ENCODE results near the gene GRIK4. TPM values are rescaled to one million over a fixed set of nuclear protein-coding genes. Genes with fewer than 3 reads are reported as not detected.

Gene GRIK4
- total RNA-seq, 1 donor from 2014 or later: 0.52 TPM

GRCh38 chr11:120643284-120643683 is 131.7 kb downstream of the GRIK4 start:
- Histone ChIP-seq H3K9me3 (ENCODE audit: control insufficient read depth in 3 of 3, low read length in 3 of 3) (no peaks in the 10 kb centered on the region), H3K9ac (ENCODE audit: low read depth in 1 of 3, low read length in 3 of 3) (no peak overlapping the region), H3K27ac (ENCODE audit: low read depth, low read length) (no peak overlapping the region), H3K4me1 (ENCODE audit: control insufficient read depth in 3 of 3, insufficient read depth in 3 of 3, low read length in 3 of 3) (no peaks in the 10 kb centered on the region), H3K4me3 (ENCODE audit: low read length in 3 of 3) (no peak overlapping the region), H3K36me3 (ENCODE audit: control insufficient read depth in 3 of 3, insufficient read depth in 3 of 3, low read length in 3 of 3) (no peaks in the 10 kb centered on the region), H3K27me3 (ENCODE audit: control insufficient read depth in 3 of 3, insufficient read depth in 3 of 3, low read length in 3 of 3) (peaks cover 6 to 22% (median 19%) of the 10 kb centered on the region in 3 donors)

- no peaks in the 10 kb centered on the region for H3K4me1 ChIP-seq (ENCODE audit: control insufficient read depth in 3 of 3, insufficient read depth in 3 of 3, low read length in 3 of 3)
- H3K4me3 ChIP-seq (ENCODE audit: low read length in 3 of 3): peak overlapping the region in 2 of 3 donors; percentile 2 to 27
- no peaks in the 10 kb centered on the region for H3K36me3 ChIP-seq (ENCODE audit: control insufficient read depth in 3 of 3, insufficient read depth in 3 of 3, low read length in 3 of 3)
- H3K9ac ChIP-seq (ENCODE audit: low read depth in 1 of 3, low read length in 3 of 3): no peak overlapping the region
- H3K27ac ChIP-seq (ENCODE audit: low read depth, low read length): no peak overlapping the region
- H3K27me3 ChIP-seq (ENCODE audit: control insufficient read depth in 3 of 3, insufficient read depth in 3 of 3, low read length in 3 of 3): peaks cover 6 to 36% (median 19%) of the 10 kb centered on the region in 3 donors
- H3K9me3 ChIP-seq (ENCODE audit: control insufficient read depth in 3 of 3, low read length in 3 of 3): no peaks in the 10 kb centered on the region
Observed at GRCh38 chr11:120645639-120646038, 134.1 kb downstream of the GRIK4 start.

GRCh38 chr11:120646206-120646605 is 134.7 kb downstream of the GRIK4 start:
- Histone ChIP-seq H3K9me3 (ENCODE audit: control insufficient read depth in 3 of 3, low read length in 3 of 3) (no peaks in the 10 kb centered on the region), H3K27me3 (ENCODE audit: control insufficient read depth in 3 of 3, insufficient read depth in 3 of 3, low read length in 3 of 3) (peaks cover 6 to 36% (median 19%) of the 10 kb centered on the region in 3 donors), H3K4me1 (ENCODE audit: control insufficient read depth in 3 of 3, insufficient read depth in 3 of 3, low read length in 3 of 3) (no peaks in the 10 kb centered on the region), H3K9ac (ENCODE audit: low read depth in 1 of 3, low read length in 3 of 3) (no peak overlapping the region), H3K27ac (ENCODE audit: low read depth, low read length) (no peak overlapping the region), H3K4me3 (ENCODE audit: low read length in 3 of 3) (no peak overlapping the region), H3K36me3 (ENCODE audit: control insufficient read depth in 3 of 3, insufficient read depth in 3 of 3, low read length in 3 of 3) (no peaks in the 10 kb centered on the region)

- H3K27me3 ChIP-seq (ENCODE audit: control insufficient read depth in 3 of 3, insufficient read depth in 3 of 3, low read length in 3 of 3): peaks cover 6 to 35% (median 19%) of the 10 kb centered on the region in 3 donors
Observed at GRCh38 chr11:120647681-120648080, 136.1 kb downstream of the GRIK4 start.

GRCh38 chr11:120648771-120649170 is 137.2 kb downstream of the GRIK4 start:
- Histone ChIP-seq H3K9me3 (ENCODE audit: control insufficient read depth in 3 of 3, low read length in 3 of 3) (no peaks in the 10 kb centered on the region), H3K27ac (ENCODE audit: low read depth, low read length) (no peak overlapping the region), H3K9ac (ENCODE audit: low read depth in 1 of 3, low read length in 3 of 3) (no peak overlapping the region), H3K27me3 (ENCODE audit: control insufficient read depth in 3 of 3, insufficient read depth in 3 of 3, low read length in 3 of 3) (peaks cover 6 to 37% (median 19%) of the 10 kb centered on the region in 3 donors), H3K4me3 (ENCODE audit: low read length in 3 of 3) (no peak overlapping the region), H3K36me3 (ENCODE audit: control insufficient read depth in 3 of 3, insufficient read depth in 3 of 3, low read length in 3 of 3) (no peaks in the 10 kb centered on the region), H3K4me1 (ENCODE audit: control insufficient read depth in 3 of 3, insufficient read depth in 3 of 3, low read length in 3 of 3) (no peaks in the 10 kb centered on the region)

More at GRCh38 chr11:120647681-120648080, 136.1 kb downstream of the GRIK4 start:
- H3K9ac ChIP-seq (ENCODE audit: low read depth in 1 of 3, low read length in 3 of 3): no peak overlapping the region
- H3K9me3 ChIP-seq (ENCODE audit: control insufficient read depth in 3 of 3, low read length in 3 of 3): no peaks in the 10 kb centered on the region
- no peaks in the 10 kb centered on the region for H3K4me1 ChIP-seq (ENCODE audit: control insufficient read depth in 3 of 3, insufficient read depth in 3 of 3, low read length in 3 of 3)
- H3K4me3 ChIP-seq (ENCODE audit: low read length in 3 of 3): no peak overlapping the region
- no peaks in the 10 kb centered on the region for H3K36me3 ChIP-seq (ENCODE audit: control insufficient read depth in 3 of 3, insufficient read depth in 3 of 3, low read length in 3 of 3)
- H3K27ac ChIP-seq (ENCODE audit: low read depth, low read length): no peak overlapping the region

GRCh38 chr11:120649316-120649715 is 137.8 kb downstream of the GRIK4 start:
- Histone ChIP-seq H3K4me1 (ENCODE audit: control insufficient read depth in 3 of 3, insufficient read depth in 3 of 3, low read length in 3 of 3) (no peaks in the 10 kb centered on the region), H3K27ac (ENCODE audit: low read depth, low read length) (no peak overlapping the region), H3K36me3 (ENCODE audit: control insufficient read depth in 3 of 3, insufficient read depth in 3 of 3, low read length in 3 of 3) (no peaks in the 10 kb centered on the region), H3K27me3 (ENCODE audit: control insufficient read depth in 3 of 3, insufficient read depth in 3 of 3, low read length in 3 of 3) (peaks cover 6 to 36% (median 19%) of the 10 kb centered on the region in 3 donors), H3K9ac (ENCODE audit: low read depth in 1 of 3, low read length in 3 of 3) (no peak overlapping the region), H3K9me3 (ENCODE audit: control insufficient read depth in 3 of 3, low read length in 3 of 3) (no peaks in the 10 kb centered on the region), H3K4me3 (ENCODE audit: low read length in 3 of 3) (no peak overlapping the region)

GRCh38 chr11:120651396-120651795 is 139.8 kb downstream of the GRIK4 start:
- Histone ChIP-seq H3K36me3 (ENCODE audit: control insufficient read depth in 3 of 3, insufficient read depth in 3 of 3, low read length in 3 of 3) (no peaks in the 10 kb centered on the region), H3K27ac (ENCODE audit: low read depth, low read length) (no peak overlapping the region), H3K9ac (ENCODE audit: low read depth in 1 of 3, low read length in 3 of 3) (no peak overlapping the region), H3K9me3 (ENCODE audit: control insufficient read depth in 3 of 3, low read length in 3 of 3) (no peaks in the 10 kb centered on the region), H3K4me1 (ENCODE audit: control insufficient read depth in 3 of 3, insufficient read depth in 3 of 3, low read length in 3 of 3) (no peaks in the 10 kb centered on the region), H3K4me3 (ENCODE audit: low read length in 3 of 3) (no peak overlapping the region), H3K27me3 (ENCODE audit: control insufficient read depth in 3 of 3, insufficient read depth in 3 of 3, low read length in 3 of 3) (peaks cover 0 to 24% (median 9%) of the 10 kb centered on the region in 3 donors)

- Histone ChIP-seq H3K27ac (ENCODE audit: low read depth, low read length) (no peak overlapping the region), H3K36me3 (ENCODE audit: control insufficient read depth in 3 of 3, insufficient read depth in 3 of 3, low read length in 3 of 3) (no peaks in the 10 kb centered on the region), H3K9ac (ENCODE audit: low read depth in 1 of 3, low read length in 3 of 3) (no peak overlapping the region), H3K9me3 (ENCODE audit: control insufficient read depth in 3 of 3, low read length in 3 of 3) (no peaks in the 10 kb centered on the region), H3K4me1 (ENCODE audit: control insufficient read depth in 3 of 3, insufficient read depth in 3 of 3, low read length in 3 of 3) (no peaks in the 10 kb centered on the region), H3K27me3 (ENCODE audit: control insufficient read depth in 3 of 3, insufficient read depth in 3 of 3, low read length in 3 of 3) (peaks cover 0 to 24% (median 9%) of the 10 kb centered on the region in 3 donors), H3K4me3 (ENCODE audit: low read length in 3 of 3) (no peak overlapping the region)
Observed at GRCh38 chr11:120651836-120652235, 140.3 kb downstream of the GRIK4 start.

- Histone ChIP-seq H3K4me3 (ENCODE audit: low read length in 3 of 3) (no peak overlapping the region), H3K9ac (ENCODE audit: low read depth in 1 of 3, low read length in 3 of 3) (no peak overlapping the region), H3K9me3 (ENCODE audit: control insufficient read depth in 3 of 3, low read length in 3 of 3) (no peaks in the 10 kb centered on the region), H3K4me1 (ENCODE audit: control insufficient read depth in 3 of 3, insufficient read depth in 3 of 3, low read length in 3 of 3) (no peaks in the 10 kb centered on the region), H3K27ac (ENCODE audit: low read depth, low read length) (no peak overlapping the region), H3K27me3 (ENCODE audit: control insufficient read depth in 3 of 3, insufficient read depth in 3 of 3, low read length in 3 of 3) (peaks cover 0 to 24% (median 7%) of the 10 kb centered on the region in 3 donors), H3K36me3 (ENCODE audit: control insufficient read depth in 3 of 3, insufficient read depth in 3 of 3, low read length in 3 of 3) (no peaks in the 10 kb centered on the region)
Observed at GRCh38 chr11:120652705-120653335, 141.3 kb downstream of the GRIK4 start.

- Histone ChIP-seq H3K4me1 (ENCODE audit: control insufficient read depth in 3 of 3, insufficient read depth in 3 of 3, low read length in 3 of 3) (no peaks in the 10 kb centered on the region), H3K9me3 (ENCODE audit: control insufficient read depth in 3 of 3, low read length in 3 of 3) (no peaks in the 10 kb centered on the region), H3K4me3 (ENCODE audit: low read length in 3 of 3) (no peak overlapping the region), H3K36me3 (ENCODE audit: control insufficient read depth in 3 of 3, insufficient read depth in 3 of 3, low read length in 3 of 3) (no peaks in the 10 kb centered on the region), H3K9ac (ENCODE audit: low read depth in 1 of 3, low read length in 3 of 3) (no peak overlapping the region), H3K27me3 (ENCODE audit: control insufficient read depth in 3 of 3, insufficient read depth in 3 of 3, low read length in 3 of 3) (peaks cover 0 to 6% (median 5%) of the 10 kb centered on the region in 3 donors), H3K27ac (ENCODE audit: low read depth, low read length) (no peak overlapping the region)
Observed at GRCh38 chr11:120655589-120655988, 144.0 kb downstream of the GRIK4 start.

All from skeletal muscle tissue (tissue), 4 donors.